B cell (primary cell): ENCODE results near the gene ZNF709. TPM values are rescaled to one million over a fixed set of nuclear protein-coding genes. Genes with fewer than 3 reads are reported as not detected.

Experiments
- ATAC-seq: fragments of 200-7000 bp; cut with Tn5 transposase; one replicate; pipeline ENCODE4 v1.10.0; 2021; ENCODE audit warnings: low read depth, mild to moderate bottlenecking, moderate number of reproducible peaks, moderate library complexity
- CTCF ChIA-PET: fragments of 350-600 bp; sonication (Branson Sonifier 250); formaldehyde crosslinking; loops from one replicate; lab custom pipeline; 2021; ENCODE audit warnings: antibody characterized with exemption, inconsistent platforms; lab: Charles Lee
- POLR2A ChIA-PET: fragments of 350-600 bp; sonication (Branson Sonifier 250); formaldehyde crosslinking; loops from one replicate; lab custom pipeline; 2021; ENCODE audit warnings: antibody characterized with exemption; lab: Charles Lee
- DNase-seq: peaks from one replicate; pipeline ENCODE4 v3.0.0; 2013
- H2AFZ ChIP-seq: 2 replicates; pipeline ENCODE4 v1.6.1; 2012; ENCODE audit warnings: mild to moderate bottlenecking, low read depth, low read length; ENCODE audit not compliant: insufficient read depth, poor library complexity, severe bottlenecking
- H3K27ac ChIP-seq, 2 donors: 1 replicate in 1 of 2; 2 replicates in 1 of 2; pipeline ENCODE4 v1.5.1; 2012 to 2013; ENCODE audit warnings: low read length in 2 of 2, mild to moderate bottlenecking in 2 of 2, moderate library complexity in 1 of 2
- H3K27me3 ChIP-seq, 4 experiments: fragments of 200-600 bp in 1 of 4; sonication (generic) in 1 of 4; replicated peaks in 1 of 4; 1 replicate in 2 of 4; 2 replicates in 2 of 4; pipeline versions ENCODE4 v1.6.1 to v1.7.0; 2013 to 2016; ENCODE audit warnings: low read length in 3 of 4, mild to moderate bottlenecking in 2 of 4, mixed read lengths in 1 of 4, moderate library complexity in 1 of 4; ENCODE audit not compliant: insufficient read depth in 4 of 4, control insufficient read depth in 3 of 4; ENCODE audit errors: control extremely low read depth in 1 of 4
- H3K36me3 ChIP-seq, 2 experiments: replicated peaks in 1 of 2; 1 replicate in 1 of 2; 2 replicates in 1 of 2; pipeline versions ENCODE4 v1.6.1 to v1.7.1; 2013; ENCODE audit warnings: low read length in 1 of 2; ENCODE audit not compliant: insufficient read depth in 2 of 2, control insufficient read depth in 1 of 2; ENCODE audit errors: control extremely low read depth in 1 of 2, extremely low read depth in 1 of 2
- H3K4me1 ChIP-seq, 2 donors: fragments of 200-600 bp in 1 of 2; sonication (generic) in 1 of 2; 1 replicate in 1 of 2; 2 replicates in 1 of 2; pipeline versions ENCODE4 v1.5.1 to v1.6.1; 2013 to 2017; ENCODE audit warnings: low read length in 2 of 2; ENCODE audit not compliant: control insufficient read depth in 2 of 2, insufficient read depth in 2 of 2
- H3K4me2 ChIP-seq: replicated peaks from 2 replicates; pipeline ENCODE3; 2012; ENCODE audit warnings: mild to moderate bottlenecking, low read depth, low read length; ENCODE audit not compliant: poor library complexity, severe bottlenecking
- H3K4me3 ChIP-seq, 5 experiments: fragments of 200-600 bp in 1 of 5; sonication (generic) in 1 of 5; 1 replicate in 3 of 5; 2 replicates in 2 of 5; pipeline versions ENCODE4 v1.5.1 to v1.7.0; 2011 to 2016; ENCODE audit warnings: low read length in 4 of 5, mild to moderate bottlenecking in 4 of 5, low read depth in 2 of 5, control low read depth in 1 of 5, moderate library complexity in 1 of 5; ENCODE audit not compliant: insufficient read depth in 1 of 5; ENCODE audit errors: control extremely low read depth in 1 of 5, extremely low read depth in 1 of 5
- H3K79me2 ChIP-seq: fragments of 200-600 bp; sonication (generic); one replicate; pipeline ENCODE4 v1.6.0; 2016; ENCODE audit warnings: low read length; ENCODE audit not compliant: control insufficient read depth, insufficient read depth
- H3K9ac ChIP-seq: fragments of 200-600 bp; sonication (generic); 2 replicates; pipeline ENCODE4 v1.6.1; 2017; ENCODE audit warnings: mild to moderate bottlenecking, low read length, moderate library complexity
- H3K9me3 ChIP-seq, 3 donors: one replicate each; pipeline versions ENCODE4 v1.6.1 to v1.7.1; 2013; ENCODE audit warnings: low read length in 2 of 3; ENCODE audit not compliant: control insufficient read depth in 2 of 3, insufficient read depth in 1 of 3; ENCODE audit errors: control extremely low read depth in 1 of 3
- H4K20me1 ChIP-seq: 2 replicates; pipeline ENCODE4 v1.6.0; 2012; ENCODE audit warnings: mild to moderate bottlenecking, low read length; ENCODE audit not compliant: insufficient read depth, control insufficient read depth, poor library complexity, severe bottlenecking
- H3K27ac Mint-ChIP-seq: one replicate; pipeline ENCODE4 v1.8.0; 2021; ENCODE audit warnings: mixed read lengths
- H3K27me3 Mint-ChIP-seq: one replicate; pipeline ENCODE4 v1.8.0; 2021; ENCODE audit warnings: mixed read lengths
- H3K4me1 Mint-ChIP-seq: one replicate; pipeline ENCODE4 v1.8.0; 2021; ENCODE audit warnings: mixed read lengths
- H3K4me3 Mint-ChIP-seq: one replicate; pipeline ENCODE4 v1.8.0; 2021; ENCODE audit warnings: mixed read lengths
- H3K9me3 Mint-ChIP-seq: one replicate; pipeline ENCODE4 v1.8.0; 2022; ENCODE audit warnings: mixed read lengths; ENCODE audit not compliant: insufficient read depth
- EZH2 ChIP-seq: IDR thresholded peaks from 2 replicates; pipeline ENCODE4 v1.6.1; 2012; ENCODE audit warnings: borderline replicate concordance, low read depth, mild to moderate bottlenecking, moderate library complexity, low read length; ENCODE audit not compliant: insufficient read depth, poor library complexity, severe bottlenecking
- whole genome bisulfite sequencing: methylation state at CpG from one replicate; pipeline ENCODE4 v1.1.5; 2013; ENCODE audit warnings: missing lambda C conversion rate; ENCODE audit not compliant: insufficient coverage; 5-methylcytosine and 5-hydroxymethylcytosine counted together
- intact Hi-C: fragments of 100-400 bp; cut with micrococcal nuclease; formaldehyde crosslinking; loops from one replicate; pipeline ENCODE4 v1.10.0; 2022
- polyA minus RNA-seq: library from RNA; depleted of rRNA, polyadenylated mRNA; stranded (reverse); fragments of >200 nt; gene quantifications from 2 replicates; pipeline ENCODE4 v1.2.3, GENCODE V29; 2012
- polyA plus RNA-seq: library from polyadenylated mRNA; depleted of rRNA; stranded (reverse); fragments of >200 nt; gene quantifications from 2 replicates; pipeline ENCODE4 v1.2.3, GENCODE V29; 2012
- total RNA-seq, 2 donors: library from RNA; stranded (reverse); fragments of 120-200 nt in 1 of 2; gene quantifications; 1 replicate in 1 of 2; 2 replicates in 1 of 2; pipeline versions ENCODE4 v1.2.3 to v1.2.4, GENCODE V29; 2013 to 2022
- TF ChIP-seq, protein P1 (sequence below): fragments of 200-600 bp; IDR thresholded peaks from one replicate; pipeline ENCODE4 v1.8.0; 2022; ENCODE audit warnings: antibody characterized with exemption, mild to moderate bottlenecking

Gene ZNF709
- total RNA-seq (8.4 and 9.3 TPM in 2 replicates), polyA plus RNA-seq (1.7 and 2.9 TPM in 2 replicates), polyA minus RNA-seq (2.8 and 3.7 TPM in 2 replicates)
- total RNA-seq (2013) = 7.8 TPM

DNA sequence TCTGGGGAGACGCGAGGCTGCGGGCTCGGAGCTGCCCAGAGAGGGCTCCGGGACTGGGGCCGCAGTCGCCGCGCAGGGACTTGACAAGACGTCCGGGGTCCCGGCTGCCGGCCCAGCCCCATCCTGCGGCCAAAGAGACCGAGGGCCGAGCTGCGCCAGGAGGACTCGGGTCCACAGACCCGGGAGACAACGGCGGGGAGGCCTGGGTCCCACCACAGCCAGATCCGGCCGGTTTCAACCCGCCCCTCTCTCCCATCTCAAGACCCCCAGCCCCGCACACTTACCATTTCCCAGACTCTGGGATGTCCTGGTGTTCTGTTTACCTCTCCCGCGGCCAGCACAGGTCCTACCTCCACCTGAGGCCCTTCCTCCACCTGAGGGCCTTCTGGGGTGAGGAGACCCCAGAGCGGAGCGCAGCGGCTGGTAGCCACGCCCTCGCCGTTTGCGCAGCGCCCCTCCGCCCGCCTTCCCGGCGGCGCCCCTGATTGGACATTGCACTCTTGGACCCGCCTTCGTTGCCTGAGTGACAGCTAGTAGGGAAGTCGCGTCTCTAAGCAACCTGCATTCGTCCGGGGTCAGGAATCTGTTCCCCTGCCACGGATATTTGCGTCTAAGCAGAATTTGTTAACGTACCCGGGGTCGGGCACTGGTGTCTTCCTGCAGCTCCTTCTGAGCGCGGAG is at the start of gene ZNF709:
TSS of gene ZNF709 (minus strand) at position 446 of the 681 bp plus-strand sequence. CDS start at position 287, 159 bp downstream.
- Histone ChIP-seq H3K4me3 (peak within 1 kb of the TSS; percentile 81 to 98 (median 92)), H3K9ac (peak within 1 kb of the TSS; percentile 97), H3K4me1 (peaks cover 30 to 39% of the 10 kb centered on the region in 2 donors), H3K36me3 (no peaks in the 10 kb centered on the region), H2AFZ (peak within 1 kb of the TSS; percentile 95), H3K27ac (peak within 1 kb of the TSS; percentile 69 to 84), H3K9me3 (no peaks in the 10 kb centered on the region), H4K20me1 (peaks cover 11% of the 10 kb centered on the region), H3K27me3 (no peaks in the 10 kb centered on the region), H3K79me2 (peaks cover 52% of the 10 kb centered on the region), H3K4me2 (peak within 1 kb of the TSS; percentile 95)
- peak within 1 kb of the TSS; percentile 91 for H3K4me3 Mint-ChIP-seq
- H3K9me3 Mint-ChIP-seq = no peaks in the 10 kb centered on the region
- ChIA-PET POLR2A (interaction anchor here (0.6 to 1.5 kb wide), 3 partner anchors 11 to 120 kb away, joined by 3 to 9 read pairs (median 4); no protein-coding TSS in a partner anchor), CTCF (interaction anchor here (1.2 kb wide), 1 partner anchor 11 kb away, joined by 3 read pairs; no protein-coding TSS in a partner anchor)
- no peak for TF ChIP-seq EZH2
- TF ChIP-seq, protein P1, sequence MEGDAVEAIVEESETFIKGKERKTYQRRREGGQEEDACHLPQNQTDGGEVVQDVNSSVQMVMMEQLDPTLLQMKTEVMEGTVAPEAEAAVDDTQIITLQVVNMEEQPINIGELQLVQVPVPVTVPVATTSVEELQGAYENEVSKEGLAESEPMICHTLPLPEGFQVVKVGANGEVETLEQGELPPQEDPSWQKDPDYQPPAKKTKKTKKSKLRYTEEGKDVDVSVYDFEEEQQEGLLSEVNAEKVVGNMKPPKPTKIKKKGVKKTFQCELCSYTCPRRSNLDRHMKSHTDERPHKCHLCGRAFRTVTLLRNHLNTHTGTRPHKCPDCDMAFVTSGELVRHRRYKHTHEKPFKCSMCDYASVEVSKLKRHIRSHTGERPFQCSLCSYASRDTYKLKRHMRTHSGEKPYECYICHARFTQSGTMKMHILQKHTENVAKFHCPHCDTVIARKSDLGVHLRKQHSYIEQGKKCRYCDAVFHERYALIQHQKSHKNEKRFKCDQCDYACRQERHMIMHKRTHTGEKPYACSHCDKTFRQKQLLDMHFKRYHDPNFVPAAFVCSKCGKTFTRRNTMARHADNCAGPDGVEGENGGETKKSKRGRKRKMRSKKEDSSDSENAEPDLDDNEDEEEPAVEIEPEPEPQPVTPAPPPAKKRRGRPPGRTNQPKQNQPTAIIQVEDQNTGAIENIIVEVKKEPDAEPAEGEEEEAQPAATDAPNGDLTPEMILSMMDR = no peak
- WGBS = under 1% methylated on average over 53 of the region's 53 CpGs
- intact Hi-C loops = loop anchor here (1.0 to 10.0 kb wide), 7 partner anchors 11 to 320 kb away; partner anchors contain the start of genes ZNF136, ZNF44, ZNF443 and ZNF563
- H3K27me3 Mint-ChIP-seq = no peaks in the 10 kb centered on the region
- peak within 1 kb of the TSS; percentile 89 for H3K27ac Mint-ChIP-seq
- H3K4me1 Mint-ChIP-seq = peaks cover 34% of the 10 kb centered on the region
- peak; percentile 96 for ATAC-seq
- peak; percentile 93 for DNase-seq
